NB4 (cell line): ENCODE data around the gene PIAS1.

Experiments used
- POLR2A ChIP-seq: IDR thresholded peaks from 2 replicates; pipeline ENCODE4 v1.6.1; 2011; ENCODE audit warnings: mild to moderate bottlenecking; ENCODE audit not compliant: insufficient read length; ENCODE audit errors: extremely low read depth
- TF ChIP-seq, protein P1 (sequence below): IDR thresholded peaks from one replicate; pipeline ENCODE4 v1.5.1; 2012; ENCODE audit warnings: low read depth, low read length

DNA sequence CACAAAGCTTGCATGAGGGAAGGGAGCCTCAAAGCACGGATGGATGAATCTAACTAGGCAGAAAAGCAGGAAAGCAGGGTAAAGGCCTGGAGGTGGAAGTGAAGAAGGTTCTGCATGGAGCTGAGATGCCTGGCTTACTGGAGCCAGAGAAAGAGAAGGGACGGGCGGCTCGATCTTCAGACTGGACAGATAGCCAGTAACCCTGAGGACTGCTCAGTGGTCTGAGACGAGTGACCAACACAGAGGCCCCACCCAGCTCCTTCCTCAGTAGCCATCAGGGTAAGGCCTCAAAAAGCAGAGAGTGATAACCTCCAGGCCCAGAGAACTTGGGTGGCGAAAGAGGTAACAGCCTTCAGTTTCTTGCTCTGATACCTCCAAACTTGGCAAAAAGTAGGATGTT, 169.1 kb downstream of the PIAS1 start:
- TF ChIP-seq POLR2A: no peak
- TF ChIP-seq, protein P1, sequence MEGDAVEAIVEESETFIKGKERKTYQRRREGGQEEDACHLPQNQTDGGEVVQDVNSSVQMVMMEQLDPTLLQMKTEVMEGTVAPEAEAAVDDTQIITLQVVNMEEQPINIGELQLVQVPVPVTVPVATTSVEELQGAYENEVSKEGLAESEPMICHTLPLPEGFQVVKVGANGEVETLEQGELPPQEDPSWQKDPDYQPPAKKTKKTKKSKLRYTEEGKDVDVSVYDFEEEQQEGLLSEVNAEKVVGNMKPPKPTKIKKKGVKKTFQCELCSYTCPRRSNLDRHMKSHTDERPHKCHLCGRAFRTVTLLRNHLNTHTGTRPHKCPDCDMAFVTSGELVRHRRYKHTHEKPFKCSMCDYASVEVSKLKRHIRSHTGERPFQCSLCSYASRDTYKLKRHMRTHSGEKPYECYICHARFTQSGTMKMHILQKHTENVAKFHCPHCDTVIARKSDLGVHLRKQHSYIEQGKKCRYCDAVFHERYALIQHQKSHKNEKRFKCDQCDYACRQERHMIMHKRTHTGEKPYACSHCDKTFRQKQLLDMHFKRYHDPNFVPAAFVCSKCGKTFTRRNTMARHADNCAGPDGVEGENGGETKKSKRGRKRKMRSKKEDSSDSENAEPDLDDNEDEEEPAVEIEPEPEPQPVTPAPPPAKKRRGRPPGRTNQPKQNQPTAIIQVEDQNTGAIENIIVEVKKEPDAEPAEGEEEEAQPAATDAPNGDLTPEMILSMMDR: no peak
